ENCODE measurements around the gene CPEB4. TPM values are rescaled to one million over a fixed set of nuclear protein-coding genes. Genes with fewer than 3 reads are reported as not detected.

CPEB4 gene
- total RNA-seq, 1 experiment from 2014 or later, result 11.1 TPM

DNA sequence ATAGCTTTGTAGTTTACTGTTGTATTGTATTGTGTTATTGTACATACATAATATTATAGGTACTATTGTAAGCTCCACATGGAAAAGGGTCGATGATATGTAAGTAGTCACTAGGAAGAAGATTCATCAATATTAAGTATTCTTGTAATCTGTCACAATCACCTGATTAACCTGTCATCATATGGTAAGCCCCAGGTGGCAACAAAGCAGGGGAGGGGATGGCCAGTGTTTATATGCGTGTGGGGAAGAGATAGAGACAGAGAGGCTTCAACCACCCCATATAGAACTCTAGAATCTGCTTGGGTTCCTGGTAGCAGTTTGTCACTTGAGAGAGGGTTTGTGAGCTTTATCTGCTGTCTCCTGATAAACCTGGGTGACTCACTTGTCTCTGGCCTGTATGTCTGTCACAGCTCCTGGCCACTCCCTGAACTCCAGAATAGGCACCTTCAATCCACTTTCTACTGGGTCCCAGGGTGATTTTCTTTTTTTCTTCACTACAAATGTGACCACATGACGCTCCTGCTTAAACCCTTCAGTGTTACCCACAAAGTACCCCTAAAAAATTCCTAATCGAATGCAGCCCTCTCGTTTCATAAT lies 48.9 kb upstream of the CPEB4 start (continued):
- TF ChIP-seq, protein P1, sequence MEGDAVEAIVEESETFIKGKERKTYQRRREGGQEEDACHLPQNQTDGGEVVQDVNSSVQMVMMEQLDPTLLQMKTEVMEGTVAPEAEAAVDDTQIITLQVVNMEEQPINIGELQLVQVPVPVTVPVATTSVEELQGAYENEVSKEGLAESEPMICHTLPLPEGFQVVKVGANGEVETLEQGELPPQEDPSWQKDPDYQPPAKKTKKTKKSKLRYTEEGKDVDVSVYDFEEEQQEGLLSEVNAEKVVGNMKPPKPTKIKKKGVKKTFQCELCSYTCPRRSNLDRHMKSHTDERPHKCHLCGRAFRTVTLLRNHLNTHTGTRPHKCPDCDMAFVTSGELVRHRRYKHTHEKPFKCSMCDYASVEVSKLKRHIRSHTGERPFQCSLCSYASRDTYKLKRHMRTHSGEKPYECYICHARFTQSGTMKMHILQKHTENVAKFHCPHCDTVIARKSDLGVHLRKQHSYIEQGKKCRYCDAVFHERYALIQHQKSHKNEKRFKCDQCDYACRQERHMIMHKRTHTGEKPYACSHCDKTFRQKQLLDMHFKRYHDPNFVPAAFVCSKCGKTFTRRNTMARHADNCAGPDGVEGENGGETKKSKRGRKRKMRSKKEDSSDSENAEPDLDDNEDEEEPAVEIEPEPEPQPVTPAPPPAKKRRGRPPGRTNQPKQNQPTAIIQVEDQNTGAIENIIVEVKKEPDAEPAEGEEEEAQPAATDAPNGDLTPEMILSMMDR (IDR thresholded peaks at IDR 0.05 in 2 of 3, conservative IDR thresholded peaks at IDR 0.05 in 1 of 3; ENCODE audit: borderline replicate concordance in 1 of 3, insufficient read depth in 1 of 3, low read depth in 2 of 3, low read length in 2 of 3), result no peak
- TF ChIP-seq CEBPB (IDR thresholded peaks at IDR 0.05; ENCODE audit: low read depth) (no peak), EGR1 (IDR thresholded peaks at IDR 0.05; ENCODE audit: low read depth) (no peak), EZH2 (IDR thresholded peaks at IDR 0.05) (no peak), POLR2AphosphoS5 (IDR thresholded peaks at IDR 0.05; ENCODE audit: low read depth, low read length) (no peak)

DNA sequence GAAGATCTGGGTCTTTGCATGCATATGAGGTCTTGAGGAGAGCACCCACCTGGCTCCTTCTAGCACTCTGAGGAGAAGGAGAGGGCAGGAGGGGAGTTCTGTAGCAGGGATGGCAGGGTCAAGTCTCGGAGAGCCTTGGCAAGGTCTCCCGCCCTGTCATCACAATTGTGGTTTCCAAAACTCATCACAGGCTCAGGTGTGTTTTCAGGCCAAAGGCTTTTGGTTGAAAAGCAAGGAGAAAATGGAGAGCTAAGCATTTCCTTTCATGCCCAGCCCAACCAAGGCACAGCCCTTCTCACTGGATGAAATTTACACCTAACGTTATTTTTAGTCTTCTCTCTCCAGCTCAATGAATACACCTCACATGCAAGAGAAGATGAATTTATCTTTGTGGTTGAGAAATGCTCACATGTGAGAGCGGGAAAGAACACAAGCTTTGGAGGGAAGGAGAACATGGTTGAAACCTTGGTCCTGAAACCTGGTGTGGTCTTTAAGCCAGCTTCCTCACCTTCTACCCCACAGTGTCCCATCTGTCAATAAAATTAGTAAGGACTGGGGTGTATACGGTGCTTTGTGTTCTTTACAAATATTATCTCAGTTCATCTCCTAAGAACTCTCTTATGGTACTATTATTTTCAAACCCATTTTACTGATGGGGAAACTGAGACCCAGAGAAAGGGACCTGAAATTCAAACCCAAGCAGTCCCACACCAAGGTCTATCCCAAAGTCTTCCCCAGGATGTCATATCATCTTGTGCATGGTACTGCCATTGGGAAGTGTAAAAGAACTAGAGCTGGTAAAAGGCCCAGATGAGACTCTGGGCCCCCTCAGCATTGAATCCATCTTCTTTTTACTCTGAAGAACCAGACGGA lies 47.8 kb upstream of the CPEB4 start:
- CTCF ChIA-PET, result no interaction called here
- H3K27me3 ChIP-seq (ENCODE audit: insufficient read depth, low read length), result no peaks in the 10 kb centered on the region
- no TSS peak for BruUV-seq (replicated peaks)
- H2AFZ ChIP-seq (ENCODE audit: low read depth, low read length, poor library complexity, severe bottlenecking), result no peak overlapping the region
- H3K9me2 ChIP-seq (ENCODE audit: insufficient read depth), result 0 out of 2 replicates have a peak, but pooled peaks cover 3% of the 10 kb centered on the region
- no peaks in the 10 kb centered on the region for H4K20me1 ChIP-seq (ENCODE audit: insufficient read depth)
- POLR2A ChIA-PET, result no interaction called here
- no peak for DNase-seq (ENCODE audit: low read depth, low spot score)
- no peaks in the 10 kb centered on the region for H3K9me3 ChIP-seq (ENCODE audit: control insufficient read depth in 1 of 2, insufficient read depth in 1 of 2, low read depth in 1 of 2, low read length in 2 of 2)
- no peak overlapping the region for H3K9ac ChIP-seq (ENCODE audit: low read length)
- no peak overlapping the region for H3K4me2 ChIP-seq (ENCODE audit: low read length)
- H3K36me3 ChIP-seq (ENCODE audit: control insufficient read depth in 1 of 2, insufficient read depth in 2 of 2, low read length in 2 of 2), result no peaks in the 10 kb centered on the region
- TF ChIP-seq SP1 (IDR thresholded peaks at IDR 0.05; ENCODE audit: low read depth) (no peak), SRF (IDR thresholded peaks at IDR 0.05; ENCODE audit: low read depth) (no peak)
- no peaks in the 10 kb centered on the region for H3K79me2 ChIP-seq (ENCODE audit: insufficient read depth, low read length)
- no peak overlapping the region for H3K27ac ChIP-seq (ENCODE audit: low read depth, low read length)
- H3K4me3 ChIP-seq (replicated peaks in 1 of 2; ENCODE audit: low read depth in 1 of 2, low read length in 2 of 2), result no peak overlapping the region
- RAD21 ChIA-PET (ENCODE audit: low non-redundant PET in 1 of 2, low total read pairs in 2 of 2, uncharacterized antibody in 2 of 2, unreplicated experiment in 2 of 2), result no interaction called here
- no peak for ATAC-seq
- H3K4me1 ChIP-seq (ENCODE audit: control insufficient read depth in 1 of 2, insufficient read depth in 2 of 2, low read length in 2 of 2), result no peaks in the 10 kb centered on the region
- intact Hi-C loops (cut with micrococcal nuclease), result no loop called here
